ENCODE data around the gene UROC1.

- TF ChIP-seq CTCF (conservative IDR thresholded peaks at IDR 0.05; ENCODE audit: low read depth, low read length) (no peak), EZH2 (IDR thresholded peaks at IDR 0.05; ENCODE audit: borderline replicate concordance, low read depth, low read length, poor library complexity, severe bottlenecking) (no peak)
These were observed 69.3 kb downstream of the UROC1 start for GRCh38 chr3:126448136-126448892.
